IMR-90 (cell line): ENCODE results near the gene RGSL1. TPM values are rescaled to one million over a fixed set of nuclear protein-coding genes. Genes with fewer than 3 reads are reported as not detected.
A peak's percentile ranks its signal among the peaks of the same experiment; 100 is the strongest.

Source experiments
- ATAC-seq: fragments of 200-7000 bp; cut with Tn5 transposase; 2 replicates; pipeline ENCODE4 v1.9.1; 2020; ENCODE audit warnings: low read depth, mild to moderate bottlenecking, moderate library complexity
- BruUV-seq: library from RNA; stranded (reverse); fragments of 400-500 nt; replicated peaks from 2 replicates; lab custom pipeline; 2021; lab: Mats Ljungman, UMichigan
- CTCF ChIA-PET: fragments of 300-600 bp; formaldehyde crosslinking; extraction: SDS; loops from one replicate; lab custom pipeline; 2021; ENCODE audit warnings: antibody characterized with exemption; lab: Yijun Ruan, JAX
- POLR2A ChIA-PET: fragments of 300-600 bp; sonication (Branson Sonifier 250); formaldehyde crosslinking; loops from one replicate; lab custom pipeline; 2022; ENCODE audit warnings: antibody characterized with exemption; ENCODE audit not compliant: unreplicated experiment; lab: Charles Lee
- DNase-seq: peaks from one replicate; pipeline ENCODE4 v3.0.0; 2013
- H2AFZ ChIP-seq: replicated peaks from 2 replicates; pipeline ENCODE3; 2013; ENCODE audit warnings: low read length, mild to moderate bottlenecking; ENCODE audit not compliant: poor library complexity
- H2AK5ac ChIP-seq: 2 replicates; pipeline ENCODE4 v1.6.1; 2013; ENCODE audit warnings: low read depth, low read length, inconsistent platforms
- H2AK9ac ChIP-seq: replicated peaks from 2 replicates; pipeline ENCODE3; 2013; ENCODE audit warnings: mild to moderate bottlenecking, low read depth, low read length, moderate library complexity; ENCODE audit not compliant: poor library complexity
- H2BK120ac ChIP-seq: 2 replicates; pipeline ENCODE4 v1.6.1; 2013; ENCODE audit warnings: low read depth, low read length, inconsistent platforms
- H2BK15ac ChIP-seq: 3 replicates; pipeline ENCODE4 v1.6.1; 2013; ENCODE audit warnings: low read depth, low read length, inconsistent platforms
- H2BK20ac ChIP-seq: 2 replicates; pipeline ENCODE4 v1.6.1; 2013; ENCODE audit warnings: low read depth, mild to moderate bottlenecking, inconsistent platforms, low read length, moderate library complexity
- H2BK5ac ChIP-seq: 2 replicates; pipeline ENCODE4 v1.6.1; 2013; ENCODE audit warnings: mild to moderate bottlenecking, low read depth, low read length, inconsistent platforms; ENCODE audit not compliant: poor library complexity, severe bottlenecking
- H3K14ac ChIP-seq: replicated peaks from 2 replicates; pipeline ENCODE4 v1.6.1; 2013; ENCODE audit warnings: low read depth, low read length, inconsistent platforms
- H3K18ac ChIP-seq: 2 replicates; pipeline ENCODE4 v1.6.1; 2013; ENCODE audit warnings: low read depth, low read length, control low read depth
- H3K23ac ChIP-seq: 2 replicates; pipeline ENCODE4 v1.6.1; 2013; ENCODE audit warnings: low read depth, low read length, inconsistent platforms
- H3K27ac ChIP-seq: 2 replicates; pipeline ENCODE4 v1.5.1; 2013; ENCODE audit warnings: mild to moderate bottlenecking, control low read depth, low read length; ENCODE audit not compliant: insufficient read depth
- H3K27me3 ChIP-seq: 2 replicates; pipeline ENCODE4 v1.6.1; 2013; ENCODE audit warnings: low read length; ENCODE audit not compliant: control insufficient read depth, insufficient read depth
- H3K36me3 ChIP-seq: 2 replicates; pipeline ENCODE4 v1.6.1; 2013; ENCODE audit warnings: low read length, mixed read lengths; ENCODE audit not compliant: control insufficient read depth, insufficient read depth
- H3K4ac ChIP-seq: 2 replicates; pipeline ENCODE4 v1.6.1; 2013; ENCODE audit warnings: low read depth, low read length, inconsistent platforms
- H3K4me1 ChIP-seq: 2 replicates; pipeline ENCODE4 v1.6.1; 2013; ENCODE audit warnings: low read length, mixed read lengths; ENCODE audit not compliant: control insufficient read depth, insufficient read depth
- H3K4me2 ChIP-seq: 2 replicates; pipeline ENCODE4 v1.6.1; 2013; ENCODE audit warnings: low read depth, mild to moderate bottlenecking, control low read depth, low read length, moderate library complexity
- H3K4me3 ChIP-seq: 2 replicates; pipeline ENCODE4 v1.5.1; 2013; ENCODE audit warnings: low read depth, mild to moderate bottlenecking, control low read depth, low read length, moderate library complexity; ENCODE audit not compliant: insufficient read depth
- H3K56ac ChIP-seq: 2 replicates; pipeline ENCODE4 v1.6.1; 2013; ENCODE audit warnings: low read length, inconsistent platforms; ENCODE audit not compliant: insufficient read depth; ENCODE audit errors: extremely low read depth
- H3K79me1 ChIP-seq, 2 experiments: 2 replicates each; pipeline ENCODE4 v1.6.1; 2013; ENCODE audit warnings: low read length in 2 of 2, inconsistent platforms in 1 of 2, low read depth in 1 of 2
- H3K9ac ChIP-seq: 2 replicates; pipeline ENCODE4 v1.6.1; 2013; ENCODE audit warnings: low read depth, low read length, control low read depth
- H3K9me1 ChIP-seq: 2 replicates; pipeline ENCODE4 v1.6.1; 2013; ENCODE audit warnings: low read length, inconsistent platforms; ENCODE audit not compliant: insufficient read depth
- H3K9me3 ChIP-seq: 2 replicates; pipeline ENCODE4 v1.6.1; 2013; ENCODE audit warnings: low read length; ENCODE audit not compliant: control insufficient read depth, insufficient read depth
- H4K20me1 ChIP-seq: 2 replicates; pipeline ENCODE4 v1.6.1; 2013; ENCODE audit warnings: low read length, inconsistent platforms; ENCODE audit not compliant: insufficient read depth
- H4K5ac ChIP-seq: 2 replicates; pipeline ENCODE4 v1.6.1; 2013; ENCODE audit warnings: mild to moderate bottlenecking, low read depth, low read length, control low read depth
- H4K8ac ChIP-seq, 2 experiments: 2 replicates each; pipeline ENCODE4 v1.6.1; 2013; ENCODE audit warnings: low read depth in 2 of 2, low read length in 2 of 2, control low read depth in 1 of 2, inconsistent platforms in 1 of 2
- H4K91ac ChIP-seq: 2 replicates; pipeline ENCODE4 v1.6.1; 2013; ENCODE audit warnings: low read depth, low read length, inconsistent platforms; ENCODE audit not compliant: insufficient read depth
- BHLHE40 ChIP-seq: fragments of 150-350 bp; IDR thresholded peaks from 2 replicates; pipeline ENCODE4 v1.6.1; 2016; ENCODE audit warnings: mild to moderate bottlenecking, low read depth, low read length
- CEBPB ChIP-seq: IDR thresholded peaks from 2 replicates; pipeline ENCODE4 v1.6.1; 2012; ENCODE audit warnings: low read depth, low read length, improper control_type of control experiment
- CHD1 ChIP-seq: IDR thresholded peaks from 2 replicates; pipeline ENCODE4 v1.6.1; 2012; ENCODE audit warnings: low read depth, low read length, improper control_type of control experiment
- MAZ ChIP-seq: IDR thresholded peaks from 2 replicates; pipeline ENCODE4 v1.6.1; 2012; ENCODE audit warnings: low read depth, mild to moderate bottlenecking, low read length, improper control_type of control experiment, moderate library complexity, borderline replicate concordance
- RFX5 ChIP-seq: IDR thresholded peaks from 2 replicates; pipeline ENCODE4 v1.8.0; 2012; ENCODE audit warnings: low read depth, mild to moderate bottlenecking, low read length, moderate library complexity
- SMC3 ChIP-seq: fragments of 150-350 bp; IDR thresholded peaks from 2 replicates; pipeline ENCODE4 v1.6.1; 2016; ENCODE audit warnings: low read depth, mild to moderate bottlenecking, antibody characterized with exemption, low read length, moderate library complexity
- USF2 ChIP-seq: fragments of 150-350 bp; IDR thresholded peaks from 2 replicates; pipeline ENCODE4 v1.6.1; 2017; ENCODE audit warnings: mild to moderate bottlenecking, antibody characterized with exemption, low read length, low read depth
- WGBS, 2 experiments: methylation state at CpG; one replicate each; pipeline versions ENCODE4 v1.1.5 to v1.1.7; 2013; ENCODE audit warnings: missing lambda C conversion rate in 2 of 2; ENCODE audit not compliant: insufficient read length in 1 of 2; ENCODE audit errors: extremely low coverage in 2 of 2; 5-methylcytosine and 5-hydroxymethylcytosine counted together
- dilution Hi-C: fragments of 300-500 bp; cut with HindIII; formaldehyde crosslinking; loops from one replicate; pipeline ENCODE4 v1.14.3; 2018; ENCODE audit warnings: low sequenced_read_pairs; ENCODE audit not compliant: unreplicated experiment
- in situ Hi-C: fragments of 300-500 bp; cut with MboI; formaldehyde crosslinking; loops from 3 replicates; pipeline ENCODE4 v1.14.3; 2019; ENCODE audit warnings: low sequenced_read_pairs, inconsistent platforms, mixed read lengths
- intact Hi-C: fragments of 100-400 bp; cut with micrococcal nuclease; formaldehyde crosslinking; loops from 2 replicates; pipeline ENCODE4 v1.10.0; 2022
- polyA plus RNA-seq, 3 experiments: library from polyadenylated mRNA; depleted of rRNA; stranded (reverse); fragments of >200 nt; gene quantifications; 2 replicates each; pipeline ENCODE4 v1.2.3, GENCODE V29; 2012; ENCODE audit warnings: low replicate concordance in 1 of 3
- total RNA-seq: library from RNA; depleted of rRNA; stranded (reverse); fragments of >200 nt; gene quantifications from 2 replicates; pipeline ENCODE4 v1.2.3, GENCODE V29; 2012

RGSL1 gene
- total and polyA plus RNA-seq, 2 of the 4 experiments (the other 2 are of a cell fraction): not detected

GRCh38 chr1:182430263-182431068, 19.5 kb upstream of the RGSL1 start:
- Histone ChIP-seq H3K4ac (no peak overlapping the region), H3K27me3 (no peaks in the 10 kb centered on the region), H3K79me1 (no peaks in the 10 kb centered on the region), H3K4me2 (no peak overlapping the region), H3K36me3 (no peaks in the 10 kb centered on the region), H4K5ac (no peak overlapping the region), H2BK5ac (no peak overlapping the region), H2BK120ac (no peak overlapping the region), H4K20me1 (no peaks in the 10 kb centered on the region), H3K56ac (no peak overlapping the region), H3K23ac (no peak overlapping the region), H4K8ac (no peak overlapping the region), H3K27ac (no peak overlapping the region), H3K9me1 (no peaks in the 10 kb centered on the region), H4K91ac (no peak overlapping the region), H3K14ac (no peak overlapping the region), H3K18ac (no peak overlapping the region), H2BK15ac (no peak overlapping the region), H3K4me3 (no peak overlapping the region), H3K4me1 (no peaks in the 10 kb centered on the region), H2BK20ac (no peak overlapping the region), H2AK5ac (no peak overlapping the region), H3K9me3 (no peaks in the 10 kb centered on the region), H2AFZ (no peak overlapping the region), H3K9ac (no peak overlapping the region), H2AK9ac (no peak overlapping the region)
- intact Hi-C loops (no loop called here), dilution Hi-C loops (no loop called here), in situ Hi-C loops (no loop called here)
- 36% methylated on average over 2 of the region's 11 CpGs; no CpG with 5 or more reads in 1 of the 2 experiments for WGBS, 2 experiments
- peak; percentile 42 for DNase-seq
- POLR2A ChIA-PET: no interaction called here
- CTCF ChIA-PET: no interaction called here
- no peak for ATAC-seq
- no TSS peak for BruUV-seq
- no peak for TF ChIP-seq CHD1
- no peak for TF ChIP-seq SMC3
- TF ChIP-seq RFX5: no peak
- TF ChIP-seq BHLHE40: no peak
- TF ChIP-seq USF2: no peak
- no peak for TF ChIP-seq CEBPB
- no peak for TF ChIP-seq MAZ
